NCI-H1092 (cell line): ENCODE results near the gene GIPC1.
"Not testable (repeated sequence)": the region's sequence is repeated elsewhere in the genome, so short reads cannot be mapped to it uniquely, and the experiment has no call there.

Experiments
- DNase-seq: peaks from one replicate; lab custom pipeline; 2025; lab: John Stamatoyannopoulos, UW

Gene GIPC1

GRCh38 chr19:14470031-14470876 is 25.7 kb downstream of the GIPC1 start:
- DNase-seq = no peak

- DNase-seq = no peak
These were observed 28.1 kb downstream of the GIPC1 start for GRCh38 chr19:14467816-14468215.

GRCh38 chr19:14467391-14467790 is 28.5 kb downstream of the GIPC1 start:
- DNase-seq = no peak

- no peak for DNase-seq
These were observed 32.2 kb downstream of the GIPC1 start for GRCh38 chr19:14463747-14464146.

GRCh38 chr19:14462401-14462800 is 33.5 kb downstream of the GIPC1 start:
- not testable (repeated sequence) for DNase-seq

- no peak for DNase-seq
These were observed 35.0 kb downstream of the GIPC1 start for GRCh38 chr19:14460935-14461334.

- DNase-seq = no peak
These were observed 36.2 kb downstream of the GIPC1 start for GRCh38 chr19:14459703-14460102.

- DNase-seq = not testable (repeated sequence)
These were observed 43.6 kb downstream of the GIPC1 start for GRCh38 chr19:14452303-14452702.

GRCh38 chr19:14450876-14451275 is 45.1 kb downstream of the GIPC1 start:
- no peak for DNase-seq

GRCh38 chr19:14450168-14450874 is 45.6 kb downstream of the GIPC1 start:
- DNase-seq = no peak

GRCh38 chr19:14449321-14449720 is 46.6 kb downstream of the GIPC1 start:
- DNase-seq = no peak

- no peak for DNase-seq
These were observed 49.4 kb downstream of the GIPC1 start for GRCh38 chr19:14446336-14447036.

GRCh38 chr19:14443632-14444216 is 52.2 kb downstream of the GIPC1 start:
- no peak for DNase-seq

- no peak for DNase-seq
These were observed 52.9 kb downstream of the GIPC1 start for GRCh38 chr19:14442891-14443631.

GRCh38 chr19:14441041-14441938 is 54.6 kb downstream of the GIPC1 start:
- DNase-seq = no peak

GRCh38 chr19:14440049-14440448 is 55.9 kb downstream of the GIPC1 start:
- no peak for DNase-seq

- no peak for DNase-seq
These were observed 56.9 kb downstream of the GIPC1 start for GRCh38 chr19:14439014-14439413.

GRCh38 chr19:14437578-14438140 is 58.3 kb downstream of the GIPC1 start:
- no peak for DNase-seq

GRCh38 chr19:14435320-14436050 is 60.4 kb downstream of the GIPC1 start:
- no peak for DNase-seq
